Kidney epithelial cell (primary cell): ENCODE measurements around the gene TAF1B. TPM values are rescaled to one million over a fixed set of nuclear protein-coding genes. Genes with fewer than 3 reads are reported as not detected.

ENCODE experiments used
- DNase-seq: peaks from one replicate; pipeline ENCODE4 v3.0.0-alpha.2; 2010; ENCODE audit warnings: low read depth
- H3K27me3 ChIP-seq: 2 replicates; pipeline ENCODE4 v1.6.0; 2011; ENCODE audit warnings: low read length; ENCODE audit not compliant: control insufficient read depth, insufficient read depth
- H3K36me3 ChIP-seq: 2 replicates; pipeline ENCODE4 v1.5.1; 2011; ENCODE audit warnings: low read length; ENCODE audit not compliant: control insufficient read depth, insufficient read depth
- H3K4me3 ChIP-seq: 2 replicates; pipeline ENCODE4 v1.5.1; 2011; ENCODE audit warnings: low read depth, mild to moderate bottlenecking, control low read depth, low read length
- total RNA-seq: library from RNA; depleted of rRNA; stranded (reverse); fragments of >200 nt; gene quantifications from 2 replicates; pipeline ENCODE4 v1.2.3, GENCODE V29; 2015
- TF ChIP-seq, protein P1 (sequence below): IDR thresholded peaks from 2 replicates; pipeline ENCODE4 v1.5.1; 2011; ENCODE audit warnings: mild to moderate bottlenecking, moderate library complexity, low read length, control low read depth, inconsistent platforms; ENCODE audit not compliant: insufficient read depth, poor library complexity, severe bottlenecking

TAF1B gene
- total RNA-seq, 1 donor from 2014 or later: 15.0 TPM

DNA sequence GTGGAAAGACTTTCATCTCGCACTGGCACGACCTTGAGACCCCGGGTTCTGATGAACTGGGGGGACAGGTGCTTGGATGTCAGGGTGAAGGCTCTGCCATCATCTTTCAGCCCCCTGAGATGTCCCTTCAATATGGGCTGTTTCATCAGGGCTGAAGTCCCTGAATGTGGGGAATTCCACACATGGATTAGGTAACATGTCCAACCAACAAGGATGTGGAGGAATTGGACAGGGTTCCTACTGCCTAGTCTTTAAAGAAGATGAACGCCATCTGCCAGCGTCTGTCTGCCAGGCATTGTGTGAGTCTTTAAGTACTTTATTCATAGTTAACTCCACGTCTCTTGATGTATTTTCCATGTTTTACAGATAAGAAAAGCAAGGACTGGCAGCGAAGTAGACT, 102.3 kb downstream of the TAF1B start:
- Histone ChIP-seq H3K4me3 (no peak overlapping the region), H3K27me3 (peaks cover 4% of the 10 kb centered on the region), H3K36me3 (no peaks in the 10 kb centered on the region)
- DNase-seq: no peak
- TF ChIP-seq, protein P1, sequence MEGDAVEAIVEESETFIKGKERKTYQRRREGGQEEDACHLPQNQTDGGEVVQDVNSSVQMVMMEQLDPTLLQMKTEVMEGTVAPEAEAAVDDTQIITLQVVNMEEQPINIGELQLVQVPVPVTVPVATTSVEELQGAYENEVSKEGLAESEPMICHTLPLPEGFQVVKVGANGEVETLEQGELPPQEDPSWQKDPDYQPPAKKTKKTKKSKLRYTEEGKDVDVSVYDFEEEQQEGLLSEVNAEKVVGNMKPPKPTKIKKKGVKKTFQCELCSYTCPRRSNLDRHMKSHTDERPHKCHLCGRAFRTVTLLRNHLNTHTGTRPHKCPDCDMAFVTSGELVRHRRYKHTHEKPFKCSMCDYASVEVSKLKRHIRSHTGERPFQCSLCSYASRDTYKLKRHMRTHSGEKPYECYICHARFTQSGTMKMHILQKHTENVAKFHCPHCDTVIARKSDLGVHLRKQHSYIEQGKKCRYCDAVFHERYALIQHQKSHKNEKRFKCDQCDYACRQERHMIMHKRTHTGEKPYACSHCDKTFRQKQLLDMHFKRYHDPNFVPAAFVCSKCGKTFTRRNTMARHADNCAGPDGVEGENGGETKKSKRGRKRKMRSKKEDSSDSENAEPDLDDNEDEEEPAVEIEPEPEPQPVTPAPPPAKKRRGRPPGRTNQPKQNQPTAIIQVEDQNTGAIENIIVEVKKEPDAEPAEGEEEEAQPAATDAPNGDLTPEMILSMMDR: no peak

- Histone ChIP-seq H3K4me3 (no peak overlapping the region), H3K36me3 (no peaks in the 10 kb centered on the region), H3K27me3 (peaks cover 4% of the 10 kb centered on the region)
- DNase-seq: no peak
- TF ChIP-seq, protein P1: no peak
Measured at GRCh38 chr2:9946076-9946475, 102.8 kb downstream of the TAF1B start.

GRCh38 chr2:9946818-9947217, 103.5 kb downstream of the TAF1B start:
- no peak overlapping the region for H3K4me3 ChIP-seq
- no peaks in the 10 kb centered on the region for H3K36me3 ChIP-seq
- TF ChIP-seq, protein P1: no peak
- H3K27me3 ChIP-seq: peaks cover 4% of the 10 kb centered on the region
- DNase-seq: no peak

DNA sequence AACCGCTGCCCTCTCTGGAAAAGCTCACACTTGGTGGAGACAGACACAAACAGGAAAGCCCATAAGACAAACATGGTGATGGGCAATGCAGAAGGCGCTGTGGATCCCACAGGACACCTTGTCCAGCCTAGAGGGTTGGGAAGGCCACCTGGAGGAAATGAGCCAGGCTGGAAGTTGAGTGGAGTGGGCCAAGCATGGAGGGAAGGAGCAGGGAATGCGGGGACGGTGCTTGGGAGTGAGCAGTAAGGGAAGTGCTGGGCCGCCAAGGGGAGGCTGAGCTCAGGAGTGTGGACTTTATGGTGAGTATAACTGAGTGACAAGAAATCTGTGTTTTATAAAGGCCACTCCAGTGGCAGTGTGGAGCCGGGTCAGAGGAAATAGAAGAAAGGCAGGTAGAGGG, 105.4 kb downstream of the TAF1B start:
- TF ChIP-seq, protein P1: no peak
- Histone ChIP-seq H3K27me3 (peaks cover 4% of the 10 kb centered on the region), H3K4me3 (no peak overlapping the region), H3K36me3 (no peaks in the 10 kb centered on the region)
- no peak for DNase-seq

DNA sequence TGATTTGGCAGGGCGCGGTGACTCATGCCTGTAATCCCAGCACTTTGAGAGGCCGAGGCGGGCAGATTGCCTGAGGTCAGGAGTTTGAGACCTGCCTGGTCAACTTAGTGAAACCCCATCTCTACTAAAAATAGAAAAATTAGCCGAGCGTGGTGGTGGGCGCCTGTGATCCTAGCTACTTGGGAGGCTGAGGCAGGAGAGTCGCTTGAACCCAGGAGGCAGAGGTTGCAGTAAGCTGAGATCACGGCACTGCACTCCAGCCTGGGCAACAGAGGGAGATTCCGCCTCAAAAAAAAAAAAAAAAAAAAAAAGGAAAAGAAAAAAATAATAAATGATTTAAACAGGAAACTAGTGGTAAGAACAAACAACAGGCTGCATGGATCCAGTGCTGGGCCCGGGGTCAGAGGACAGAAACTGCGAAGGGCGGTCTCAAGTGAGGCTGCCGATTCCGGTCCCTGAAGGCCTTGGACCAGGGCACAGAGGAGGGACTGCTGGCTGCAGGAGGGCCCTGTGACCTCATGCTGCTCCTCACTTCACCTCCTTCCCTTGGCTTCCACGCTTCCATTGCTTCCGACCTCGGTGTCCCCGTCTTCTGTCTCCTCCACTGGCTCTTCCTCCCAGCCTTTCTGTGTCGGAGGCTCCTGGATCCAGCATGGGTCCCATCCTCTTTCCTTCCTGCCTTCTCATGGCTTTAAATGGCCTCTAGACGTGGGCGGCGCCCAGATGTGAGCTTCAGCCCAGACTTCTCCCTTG, 106.1 kb downstream of the TAF1B start:
- H3K27me3 ChIP-seq: peaks cover 4% of the 10 kb centered on the region
- DNase-seq: no peak
- TF ChIP-seq, protein P1: no peak
- H3K36me3 ChIP-seq: no peaks in the 10 kb centered on the region
- no peak overlapping the region for H3K4me3 ChIP-seq

DNA sequence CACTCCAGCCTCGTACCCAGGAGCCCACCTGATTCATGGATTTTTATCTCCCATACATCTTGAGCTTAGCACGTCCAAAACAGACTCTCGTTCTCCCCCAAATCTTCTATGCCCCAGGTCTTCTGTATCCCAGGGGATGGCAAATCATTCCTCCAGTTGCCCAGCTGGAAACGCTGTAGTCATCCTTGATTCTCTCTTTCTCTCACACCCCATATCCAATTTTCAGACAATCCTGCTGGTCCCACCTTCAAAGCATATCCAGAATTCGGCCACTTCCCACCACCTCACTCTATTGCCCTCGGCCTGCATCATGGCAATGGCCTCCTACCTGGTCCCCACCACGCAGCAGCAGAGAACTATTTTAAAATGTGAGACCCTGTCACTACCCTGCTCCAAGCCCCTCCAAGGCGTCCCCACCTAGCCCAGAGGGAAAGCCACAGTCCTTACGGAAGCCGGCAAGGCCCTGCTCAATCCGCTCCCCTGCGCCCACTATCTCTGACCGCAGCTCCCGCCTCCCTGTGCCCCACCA, 106.8 kb downstream of the TAF1B start:
- no peak for DNase-seq
- Histone ChIP-seq H3K4me3 (no peak overlapping the region), H3K27me3 (peaks cover 4% of the 10 kb centered on the region), H3K36me3 (no peaks in the 10 kb centered on the region)
- TF ChIP-seq, protein P1: no peak
